ENCODE results near the gene PAPOLA.

GRCh38 chr14:96614481-96614881, 112.3 kb downstream of the PAPOLA start:
- TF ChIP-seq CTCF (IDR thresholded peaks at IDR 0.05): no peak
- TF ChIP-seq POLR2A (IDR thresholded peaks at IDR 0.05): no peak
- no peak for TF ChIP-seq EP300 (IDR thresholded peaks at IDR 0.05)
- no peak for TF ChIP-seq POLR2AphosphoS5 (IDR thresholded peaks at IDR 0.05)

All from stomach (tissue), 4 donors.